HG02642 (cell line): Measurements from ENCODE around the gene PABPN1L.
A peak's percentile ranks its signal among the peaks of the same experiment; 100 is the strongest.

Experiments
- ATAC-seq: cut with Tn5 transposase; IDR thresholded peaks from one replicate; pipeline ENCODE4 v1.9.1; 2021; ENCODE audit warnings: mild to moderate bottlenecking; ENCODE audit not compliant: unreplicated experiment, poor library complexity

PABPN1L gene

GRCh38 chr16:88871730-88872416, 5.4 kb upstream of the PABPN1L start:
- ATAC-seq: no peak

- ATAC-seq: no peak
Observed at GRCh38 chr16:88871349-88871702, 4.9 kb upstream of the PABPN1L start.

GRCh38 chr16:88870608-88871348, 4.3 kb upstream of the PABPN1L start:
- no peak for ATAC-seq

- ATAC-seq: no peak
Observed at GRCh38 chr16:88869673-88869980, 3.2 kb upstream of the PABPN1L start.

- no peak for ATAC-seq
Observed at GRCh38 chr16:88868974-88869672, 2.7 kb upstream of the PABPN1L start.

GRCh38 chr16:88867581-88868246, 1.3 kb upstream of the PABPN1L start:
- ATAC-seq: no peak

- no peak for ATAC-seq
Observed at GRCh38 chr16:88865742-88866141, 718 bp downstream of the PABPN1L start.

- no peak for ATAC-seq
Observed at GRCh38 chr16:88865310-88865709, 1.1 kb downstream of the PABPN1L start.

GRCh38 chr16:88864521-88864920, 1.9 kb downstream of the PABPN1L start:
- ATAC-seq: no peak

- no peak for ATAC-seq
Observed at GRCh38 chr16:88864099-88864498, 2.4 kb downstream of the PABPN1L start.

GRCh38 chr16:88863426-88863825, 3.0 kb downstream of the PABPN1L start:
- ATAC-seq: no peak

- no peak for ATAC-seq
Observed at GRCh38 chr16:88862968-88863367, 3.5 kb downstream of the PABPN1L start.

GRCh38 chr16:88861359-88861758, 5.1 kb downstream of the PABPN1L start:
- no peak for ATAC-seq

- no peak for ATAC-seq
Observed at GRCh38 chr16:88859381-88860091, 6.9 kb downstream of the PABPN1L start.

GRCh38 chr16:88857728-88858339, 8.6 kb downstream of the PABPN1L start:
- ATAC-seq: peak; percentile 31

- ATAC-seq: peak; percentile 86
Observed at GRCh38 chr16:88856828-88857727, 9.4 kb downstream of the PABPN1L start, which contains the start of the genes GALNS and TRAPPC2L. TSS of gene GALNS (minus strand) at chr16:88856947. CDS start at chr16:88856877, 70 bp downstream. TSS of gene TRAPPC2L (plus strand) at chr16:88857127. CDS start at chr16:88857151, 24 bp downstream.

- no peak for ATAC-seq
Observed at GRCh38 chr16:88856122-88856827, 10.2 kb downstream of the PABPN1L start.

GRCh38 chr16:88855736-88856121, 10.7 kb downstream of the PABPN1L start:
- ATAC-seq: no peak
